Kidney epithelial cell (primary cell): ENCODE data around the gene NPEPPS. TPM values are rescaled to one million over a fixed set of nuclear protein-coding genes. Genes with fewer than 3 reads are reported as not detected.

Experiments used
- DNase-seq: peaks from one replicate; pipeline ENCODE4 v3.0.0-alpha.2; 2010; ENCODE audit warnings: low read depth
- H3K27me3 ChIP-seq: 2 replicates; pipeline ENCODE4 v1.6.0; 2011; ENCODE audit warnings: low read length; ENCODE audit not compliant: control insufficient read depth, insufficient read depth
- H3K36me3 ChIP-seq: 2 replicates; pipeline ENCODE4 v1.5.1; 2011; ENCODE audit warnings: low read length; ENCODE audit not compliant: control insufficient read depth, insufficient read depth
- H3K4me3 ChIP-seq: 2 replicates; pipeline ENCODE4 v1.5.1; 2011; ENCODE audit warnings: low read depth, mild to moderate bottlenecking, control low read depth, low read length
- CTCF ChIP-seq: IDR thresholded peaks from 2 replicates; pipeline ENCODE4 v1.5.1; 2011; ENCODE audit warnings: mild to moderate bottlenecking, moderate library complexity, low read length, control low read depth, inconsistent platforms; ENCODE audit not compliant: insufficient read depth, poor library complexity, severe bottlenecking
- total RNA-seq: library from RNA; depleted of rRNA; stranded (reverse); fragments of >200 nt; gene quantifications from 2 replicates; pipeline ENCODE4 v1.2.3, GENCODE V29; 2015

NPEPPS gene
- total RNA-seq, 1 donor from 2014 or later = 71.0 TPM

DNA sequence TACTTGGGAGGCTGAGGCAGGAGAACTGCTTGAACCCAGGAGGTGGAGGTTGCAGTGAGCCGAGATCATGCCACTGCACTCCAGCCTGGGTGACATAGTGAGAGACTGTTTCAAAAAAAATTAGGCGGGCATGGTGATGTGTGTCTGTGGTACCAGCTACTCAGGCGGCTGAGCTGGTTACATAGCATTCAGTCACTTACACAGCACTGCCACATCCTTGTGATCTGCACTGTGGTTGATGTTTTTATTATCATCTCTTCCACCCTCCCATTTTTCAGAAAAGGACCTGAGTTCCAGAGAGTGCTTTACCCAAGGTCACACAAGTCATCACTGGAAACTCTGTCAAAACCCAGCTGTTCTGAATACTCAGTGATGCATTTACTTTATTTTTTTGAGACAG is 104.0 kb downstream of the NPEPPS start:
- Histone ChIP-seq H3K27me3 (no peaks in the 10 kb centered on the region), H3K36me3 (no peaks in the 10 kb centered on the region), H3K4me3 (no peak overlapping the region)
- no peak for DNase-seq
- no peak for TF ChIP-seq CTCF

DNA sequence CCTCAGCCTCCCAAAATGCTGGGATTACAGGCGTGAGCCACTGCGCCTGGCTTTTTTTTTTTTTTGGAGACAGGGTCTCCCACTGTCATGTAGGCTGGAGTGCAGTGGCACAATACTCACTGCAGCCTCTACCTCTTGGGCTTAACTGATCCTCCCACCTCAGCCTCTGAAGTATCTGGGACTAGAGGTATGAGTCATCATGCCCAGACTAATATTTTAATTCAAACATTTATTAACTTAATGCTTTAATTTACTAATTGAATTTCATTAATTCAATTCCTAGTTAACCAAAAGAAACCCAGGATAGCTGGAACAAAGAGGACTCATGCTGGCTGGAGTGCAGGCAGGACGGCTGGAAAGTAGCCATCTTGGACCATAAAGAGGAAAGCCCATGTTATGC is 104.8 kb downstream of the NPEPPS start:
- Histone ChIP-seq H3K27me3 (no peaks in the 10 kb centered on the region), H3K36me3 (no peaks in the 10 kb centered on the region), H3K4me3 (no peak overlapping the region)
- DNase-seq = no peak
- no peak for TF ChIP-seq CTCF

- Histone ChIP-seq H3K4me3 (no peak overlapping the region), H3K27me3 (no peaks in the 10 kb centered on the region), H3K36me3 (no peaks in the 10 kb centered on the region)
- DNase-seq = no peak
- TF ChIP-seq CTCF = no peak
Measured at GRCh38 chr17:47636273-47637030, 105.5 kb downstream of the NPEPPS start.

DNA sequence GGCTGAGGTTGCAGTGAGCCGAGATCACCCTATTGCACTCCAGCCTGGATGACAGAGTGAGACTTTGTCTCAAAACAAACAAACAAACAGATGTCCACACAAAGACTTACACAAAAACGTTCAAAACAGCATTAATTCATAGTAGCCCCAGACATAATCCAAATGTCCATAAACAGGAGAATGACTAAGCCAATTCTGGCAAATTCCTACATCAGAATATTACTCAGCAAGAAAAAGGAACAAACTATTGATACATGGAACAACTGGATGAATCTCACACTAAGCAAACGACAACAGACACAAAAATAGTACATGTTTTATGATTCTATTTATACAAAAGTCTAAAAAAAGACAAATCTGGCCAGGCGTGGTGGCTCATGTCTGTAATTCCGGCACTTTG is 108.0 kb downstream of the NPEPPS start:
- DNase-seq = no peak
- no peaks in the 10 kb centered on the region for H3K27me3 ChIP-seq
- H3K4me3 ChIP-seq = no peak overlapping the region
- TF ChIP-seq CTCF = no peak
- no peaks in the 10 kb centered on the region for H3K36me3 ChIP-seq

DNA sequence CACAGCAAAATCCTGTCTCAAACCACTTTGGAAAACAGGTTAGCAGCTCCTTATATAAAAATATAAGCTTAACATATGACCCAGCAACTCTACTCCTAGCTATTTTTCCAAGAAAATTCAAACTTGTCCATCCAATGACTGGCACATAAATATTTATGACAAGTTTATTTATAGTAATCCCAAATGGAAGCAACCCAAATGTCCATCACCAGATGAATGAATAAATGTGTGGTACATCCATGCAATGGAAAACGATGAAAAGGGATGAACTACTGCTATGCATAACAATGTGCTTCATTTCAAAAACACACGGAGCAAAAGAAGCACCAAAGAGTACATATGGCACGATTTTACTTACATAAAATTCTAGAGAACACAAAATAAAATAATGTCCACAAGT is 109.2 kb downstream of the NPEPPS start:
- TF ChIP-seq CTCF = no peak

GRCh38 chr17:47641202-47641601 is 110.3 kb downstream of the NPEPPS start:
- Histone ChIP-seq H3K4me3 (no peak overlapping the region), H3K27me3 (no peaks in the 10 kb centered on the region), H3K36me3 (no peaks in the 10 kb centered on the region)
- no peak for DNase-seq
- TF ChIP-seq CTCF = no peak

More for the DNA sequence above, 109.2 kb downstream of the NPEPPS start:
- no peak overlapping the region for H3K4me3 ChIP-seq
- H3K27me3 ChIP-seq = no peaks in the 10 kb centered on the region
- no peak for DNase-seq
- H3K36me3 ChIP-seq = no peaks in the 10 kb centered on the region
